ENCODE measurements around the gene HOOK2.

Gene HOOK2

GRCh38 chr19:12793290-12794195 lies 18.2 kb upstream of the HOOK2 start:
- DNase-seq, result peak; percentile 95

DNA sequence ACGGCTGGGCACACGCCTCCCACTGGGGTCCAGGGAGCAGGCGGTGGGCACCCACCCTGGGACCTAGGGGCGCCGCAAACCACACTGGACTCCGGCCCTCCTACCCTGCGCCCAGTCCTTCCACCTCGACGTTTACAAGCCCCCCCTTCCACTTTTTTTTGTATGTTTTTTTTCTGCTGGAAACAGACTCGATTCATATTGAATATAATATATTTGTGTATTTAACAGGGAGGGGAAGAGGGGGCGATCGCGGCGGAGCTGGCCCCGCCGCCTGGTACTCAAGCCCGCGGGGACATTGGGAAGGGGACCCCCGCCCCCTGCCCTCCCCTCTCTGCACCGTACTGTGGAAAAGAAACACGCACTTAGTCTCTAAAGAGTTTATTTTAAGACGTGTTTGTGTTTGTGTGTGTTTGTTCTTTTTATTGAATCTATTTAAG lies 17.5 kb upstream of the HOOK2 start:
- no peak for DNase-seq

- DNase-seq, result peak; percentile 74
Measured at GRCh38 chr19:12792051-12792852, 16.9 kb upstream of the HOOK2 start.

DNA sequence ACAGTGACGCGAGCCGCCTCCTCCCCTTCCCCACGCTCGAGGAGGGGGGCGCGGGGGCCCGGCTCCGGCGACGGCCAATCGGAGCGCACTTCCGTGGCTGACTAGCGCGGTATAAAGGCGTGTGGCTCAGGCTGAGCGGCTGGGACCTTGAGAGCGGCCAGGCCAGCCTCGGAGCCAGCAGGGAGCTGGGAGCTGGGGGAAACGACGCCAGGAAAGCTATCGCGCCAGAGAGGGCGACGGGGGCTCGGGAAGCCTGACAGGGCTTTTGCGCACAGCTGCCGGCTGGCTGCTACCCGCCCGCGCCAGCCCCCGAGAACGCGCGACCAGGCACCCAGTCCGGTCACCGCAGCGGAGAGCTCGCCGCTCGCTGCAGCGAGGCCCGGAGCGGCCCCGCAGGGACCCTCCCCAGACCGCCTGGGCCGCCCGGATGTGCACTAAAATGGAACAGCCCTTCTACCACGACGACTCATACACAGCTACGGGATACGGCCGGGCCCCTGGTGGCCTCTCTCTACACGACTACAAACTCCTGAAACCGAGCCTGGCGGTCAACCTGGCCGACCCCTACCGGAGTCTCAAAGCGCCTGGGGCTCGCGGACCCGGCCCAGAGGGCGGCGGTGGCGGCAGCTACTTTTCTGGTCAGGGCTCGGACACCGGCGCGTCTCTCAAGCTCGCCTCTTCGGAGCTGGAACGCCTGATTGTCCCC lies 16.1 kb upstream of the HOOK2 start, which contains the start of gene JUNB:
Gene JUNB (plus strand): TSS at position 142 of the 706 bp plus-strand sequence. CDS start 286 bp downstream, at position 428.
- DNase-seq, result peak; percentile 96

DNA sequence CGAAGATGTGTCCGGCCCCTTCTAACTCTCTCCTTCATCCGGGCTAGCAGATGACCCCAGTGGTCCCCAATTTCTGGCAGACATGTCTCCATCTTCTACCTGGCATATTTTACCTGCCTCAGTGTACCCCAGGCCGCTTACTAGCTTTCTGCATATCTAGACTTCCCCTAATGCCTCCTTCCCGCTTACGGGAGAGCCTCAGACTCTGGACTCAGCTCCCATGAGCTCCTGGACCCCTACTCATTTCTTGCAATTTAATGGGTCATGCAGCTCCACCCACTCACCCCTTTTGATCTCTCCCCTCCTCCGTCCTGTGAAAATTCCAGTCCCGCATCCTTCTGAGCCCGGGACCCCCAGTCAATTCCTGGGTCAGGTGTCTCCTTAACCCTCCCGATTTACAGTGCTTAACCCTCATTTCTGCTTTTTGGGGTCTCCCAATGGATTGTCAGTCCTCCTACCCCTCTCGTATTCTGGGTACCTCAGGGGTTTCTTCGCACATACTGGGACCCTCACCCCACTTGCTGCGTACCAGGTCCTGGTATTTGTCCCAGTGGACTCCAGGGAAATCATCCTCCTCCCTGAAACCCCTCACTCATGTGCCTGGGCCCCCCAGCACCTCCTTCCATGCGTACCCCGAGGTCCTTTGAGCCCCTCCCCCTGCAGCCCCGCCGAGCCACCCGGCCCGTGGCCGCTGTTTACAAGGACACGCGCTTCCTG lies 15.4 kb upstream of the HOOK2 start:
- DNase-seq, result no peak

DNA sequence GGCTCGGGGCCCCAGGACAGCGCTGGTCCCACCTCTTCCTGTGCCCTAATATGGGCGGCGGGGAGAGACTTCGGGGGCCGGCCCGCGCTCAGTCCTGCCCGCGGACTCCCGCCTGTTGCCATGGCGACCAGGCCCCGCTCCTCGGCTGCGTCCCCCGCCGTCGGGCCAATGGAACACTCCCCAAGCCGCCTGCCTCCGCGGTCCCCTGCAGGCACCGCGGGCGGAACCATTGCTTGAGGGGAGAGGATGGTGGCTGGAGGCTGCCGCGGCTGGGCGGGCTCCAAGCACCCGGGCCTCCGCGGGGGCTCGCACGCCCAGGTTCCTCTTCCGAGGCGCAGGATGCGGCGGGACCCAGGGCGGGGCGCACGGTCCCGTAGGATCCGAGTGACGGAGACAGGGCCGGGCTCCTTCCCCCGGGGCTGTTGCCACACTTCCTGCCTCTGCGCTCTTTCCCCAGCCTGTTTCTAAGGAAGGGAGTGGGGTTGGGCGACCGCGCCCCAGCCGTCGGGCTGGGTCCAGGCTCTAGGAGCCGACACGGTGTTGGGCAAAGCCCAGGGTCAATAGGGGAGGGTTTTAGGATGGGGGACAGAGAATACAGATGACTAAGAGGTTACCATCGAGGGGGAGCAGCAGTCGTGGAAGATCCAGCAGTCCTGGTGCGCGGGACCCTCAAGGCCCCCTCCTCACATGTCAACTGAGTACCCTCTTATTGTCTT lies 14.7 kb upstream of the HOOK2 start:
- peak; percentile 84 for DNase-seq

DNA sequence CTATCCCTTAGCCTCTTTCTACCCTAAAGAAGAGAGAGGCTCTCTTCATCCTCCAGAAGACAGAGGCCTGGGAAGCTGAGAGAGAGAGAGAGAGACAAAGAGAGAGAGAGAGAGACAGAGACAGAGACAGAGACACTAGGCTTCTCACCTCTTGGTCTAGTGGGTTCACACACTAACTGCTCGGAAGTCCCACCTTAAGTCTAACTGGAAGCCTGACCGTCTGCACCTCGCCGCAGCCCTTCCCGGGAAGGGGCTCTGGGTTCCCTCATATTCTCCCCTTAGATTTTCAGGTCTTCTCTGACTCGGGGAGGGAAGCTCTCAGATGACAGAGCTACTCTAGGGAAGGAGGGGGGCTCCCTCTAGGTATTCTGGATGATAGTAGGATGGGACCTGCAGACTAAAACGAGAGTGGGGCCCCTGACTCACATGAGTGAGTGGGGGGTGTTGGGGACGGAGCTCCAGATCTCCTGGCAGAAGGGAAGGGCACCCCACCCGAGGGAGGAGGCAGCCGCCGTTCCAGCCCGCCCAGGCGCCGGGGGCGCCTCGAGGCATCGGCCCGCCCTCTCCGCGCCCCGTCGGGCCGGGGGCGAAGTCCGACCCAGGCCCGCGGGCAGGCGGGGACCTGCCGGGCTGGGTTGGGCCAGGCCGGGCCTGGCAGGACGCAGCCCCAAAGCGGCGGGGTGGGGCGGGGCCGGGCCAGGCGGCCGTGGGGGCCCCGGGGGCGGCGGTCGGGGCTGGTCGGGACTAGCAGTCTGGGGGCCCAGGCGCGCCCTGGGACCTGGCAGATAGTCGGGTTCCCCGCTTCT lies 13.9 kb upstream of the HOOK2 start:
- DNase-seq, result no peak

DNA sequence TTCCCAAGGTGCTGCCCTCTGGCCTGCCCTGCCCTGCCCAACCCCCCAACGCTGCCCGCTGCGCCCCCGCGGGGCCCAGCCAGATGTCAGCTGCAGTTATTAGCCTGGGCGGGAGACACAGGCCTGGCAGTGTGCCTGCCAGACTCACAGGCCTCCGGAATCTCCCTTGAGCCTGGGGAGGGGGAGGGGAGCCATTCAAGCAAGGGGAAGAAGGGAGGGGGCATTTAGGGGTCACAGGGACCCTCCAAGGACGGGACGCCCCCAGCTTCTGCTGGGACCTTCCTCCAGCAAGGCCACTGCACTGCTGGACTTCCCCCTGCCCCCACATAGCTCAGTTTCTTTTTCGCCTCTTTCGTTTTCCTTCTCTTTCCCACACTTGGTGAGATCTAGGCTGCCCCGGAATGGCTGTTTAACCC lies 13.3 kb upstream of the HOOK2 start:
- peak; percentile 52 for DNase-seq

- DNase-seq, result no peak
Measured at GRCh38 chr19:12788042-12788681, 12.8 kb upstream of the HOOK2 start.

DNA sequence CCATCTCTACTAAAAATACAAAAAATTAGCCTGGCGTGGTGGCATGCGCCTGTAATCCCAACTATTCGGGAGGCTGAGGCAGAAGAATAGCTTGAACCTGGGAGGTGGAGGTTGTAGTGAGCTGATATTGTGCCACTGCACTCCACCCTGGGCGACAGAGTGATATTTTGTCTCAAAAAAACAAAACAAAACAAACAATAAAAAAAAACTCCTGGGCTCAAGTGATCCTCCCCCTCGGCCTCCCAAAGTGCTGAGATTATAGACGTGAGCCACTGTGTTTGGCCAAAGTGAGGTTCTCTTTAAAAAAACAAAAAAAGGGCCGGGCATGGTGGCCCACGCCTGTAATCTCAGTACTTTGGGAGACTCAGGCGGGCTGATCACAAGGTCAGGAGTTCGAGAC lies 12.1 kb upstream of the HOOK2 start:
- no peak for DNase-seq

DNA sequence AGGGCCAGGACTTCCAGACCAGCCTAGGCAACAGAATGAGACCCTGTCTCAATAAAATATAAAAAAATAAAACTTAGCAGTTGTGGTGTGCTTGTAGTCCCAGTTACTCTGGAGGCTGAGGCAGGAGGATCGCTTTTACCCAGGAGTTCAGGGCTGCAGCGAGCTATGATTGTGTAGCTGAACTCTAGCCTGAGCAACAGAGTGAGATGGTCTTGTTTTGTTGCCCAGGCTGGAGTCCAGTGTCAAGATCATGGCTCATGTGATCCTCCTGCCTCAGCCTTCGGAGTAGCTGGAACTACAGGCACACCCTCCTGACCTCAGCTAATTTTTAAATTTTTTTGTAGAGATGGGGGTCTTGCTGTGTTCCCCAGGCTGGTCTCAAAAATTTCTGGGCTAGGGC lies 11.6 kb upstream of the HOOK2 start:
- DNase-seq, result no peak

- DNase-seq, result no peak
Measured at GRCh38 chr19:12786141-12786870, 11.0 kb upstream of the HOOK2 start.

DNA sequence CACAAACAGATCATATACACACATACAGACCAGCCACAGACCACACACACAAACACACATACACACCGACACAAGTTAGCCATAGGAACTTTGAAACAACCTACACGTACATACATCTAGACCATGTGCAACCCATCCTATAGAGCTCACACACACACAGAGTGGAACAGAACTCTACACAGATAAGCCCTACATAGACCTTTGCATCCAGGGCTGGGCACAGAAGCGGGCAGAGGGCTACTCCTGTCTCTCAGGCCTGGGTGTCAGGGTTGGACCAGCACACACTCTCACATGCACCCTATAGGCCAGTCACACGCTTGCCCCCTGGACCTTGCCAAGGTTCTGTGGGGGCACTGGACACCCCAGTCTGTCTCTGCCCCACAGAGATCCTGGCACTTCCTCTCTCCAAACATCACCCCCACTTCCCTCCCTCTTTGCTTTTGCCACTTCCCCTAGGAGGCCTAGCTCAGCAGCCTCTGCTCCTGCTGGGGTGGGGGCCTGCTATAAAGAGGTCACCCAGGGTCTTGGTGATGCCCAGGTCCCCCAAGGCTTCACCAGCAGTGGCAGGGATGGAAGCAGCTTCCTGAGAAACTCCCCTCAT lies 10.2 kb upstream of the HOOK2 start:
- DNase-seq, result no peak

- DNase-seq, result no peak
Measured at GRCh38 chr19:12784871-12785430, 9.6 kb upstream of the HOOK2 start.

- DNase-seq, result no peak
Measured at GRCh38 chr19:12784394-12784870, 9.1 kb upstream of the HOOK2 start.

DNA sequence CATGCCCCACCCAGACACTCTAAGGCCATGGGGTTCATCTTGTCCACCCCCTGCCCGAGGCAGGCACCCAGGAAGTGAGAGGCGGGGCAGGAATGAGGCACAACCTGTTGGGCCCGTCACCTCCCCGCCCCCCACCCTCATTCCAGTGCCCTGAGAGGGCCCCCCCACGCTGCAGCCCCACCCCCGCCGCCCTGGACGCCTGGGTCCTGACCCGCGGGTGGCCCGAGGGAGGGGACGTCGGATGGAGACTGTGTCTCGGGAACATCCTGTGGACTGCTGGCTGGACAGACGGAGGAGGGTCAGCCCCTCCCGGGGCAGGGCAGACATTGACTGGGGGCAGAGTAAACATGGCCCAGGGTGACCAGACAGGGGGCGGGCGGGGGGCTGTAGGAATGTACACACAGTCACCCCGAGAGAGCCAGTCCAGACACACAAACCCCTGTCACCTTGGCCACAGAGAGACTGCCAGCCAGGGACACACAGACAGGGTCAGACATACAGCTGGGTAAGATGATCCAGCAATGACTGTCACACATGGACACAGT lies 8.6 kb upstream of the HOOK2 start:
- no peak for DNase-seq

GRCh38 chr19:12783291-12783848 lies 8.0 kb upstream of the HOOK2 start:
- DNase-seq, result peak; percentile 65
